HUES64 (cell line): Measurements from ENCODE around the gene CARTPT.

ENCODE experiments used
- H3K27ac ChIP-seq: 2 replicates; pipeline ENCODE4 v1.7.0; 2013; ENCODE audit warnings: low read depth, low read length, inconsistent platforms
- H3K27me3 ChIP-seq: 2 replicates; pipeline ENCODE4 v1.6.1; 2013; ENCODE audit warnings: mild to moderate bottlenecking, low read length; ENCODE audit not compliant: insufficient read depth
- H3K36me3 ChIP-seq: 2 replicates; pipeline ENCODE4 v1.6.1; 2013; ENCODE audit warnings: mild to moderate bottlenecking, low read length; ENCODE audit not compliant: insufficient read depth
- H3K4me1 ChIP-seq: 2 replicates; pipeline ENCODE4 v1.6.1; 2013; ENCODE audit warnings: mild to moderate bottlenecking, low read length, moderate library complexity; ENCODE audit not compliant: insufficient read depth
- H3K4me3 ChIP-seq: 2 replicates; pipeline ENCODE4 v1.5.1; 2013; ENCODE audit warnings: mild to moderate bottlenecking, low read length, moderate library complexity
- H3K9ac ChIP-seq: 2 replicates; pipeline ENCODE4 v1.6.1; 2013; ENCODE audit warnings: mild to moderate bottlenecking, low read depth, low read length
- H3K9me3 ChIP-seq: 2 replicates; pipeline ENCODE4 v1.6.1; 2013; ENCODE audit warnings: low read depth, low read length; ENCODE audit not compliant: insufficient read depth
- WGBS: fragments of 150-250, 120-280 bp; methylation state at CpG from one replicate; pipeline ENCODE4 v1.1.7; 2013; ENCODE audit warnings: missing lambda C conversion rate; 5-methylcytosine and 5-hydroxymethylcytosine counted together

The CARTPT gene

GRCh38 chr5:71699751-71700150 is 19.3 kb upstream of the CARTPT start:
- H3K27ac ChIP-seq = no peak overlapping the region
- no peak overlapping the region for H3K9ac ChIP-seq
- H3K27me3 ChIP-seq = no peaks in the 10 kb centered on the region
- WGBS = no CpG with 5 or more reads among the region's 2 CpGs
- no peaks in the 10 kb centered on the region for H3K9me3 ChIP-seq
- no peaks in the 10 kb centered on the region for H3K36me3 ChIP-seq
- H3K4me3 ChIP-seq = no peak overlapping the region
- H3K4me1 ChIP-seq = peaks cover 6% of the 10 kb centered on the region; the same call in 1 of the 2 replicates

- H3K27me3 ChIP-seq = no peaks in the 10 kb centered on the region
- no peaks in the 10 kb centered on the region for H3K36me3 ChIP-seq
These were observed 18.3 kb upstream of the CARTPT start for GRCh38 chr5:71700803-71701202.

DNA sequence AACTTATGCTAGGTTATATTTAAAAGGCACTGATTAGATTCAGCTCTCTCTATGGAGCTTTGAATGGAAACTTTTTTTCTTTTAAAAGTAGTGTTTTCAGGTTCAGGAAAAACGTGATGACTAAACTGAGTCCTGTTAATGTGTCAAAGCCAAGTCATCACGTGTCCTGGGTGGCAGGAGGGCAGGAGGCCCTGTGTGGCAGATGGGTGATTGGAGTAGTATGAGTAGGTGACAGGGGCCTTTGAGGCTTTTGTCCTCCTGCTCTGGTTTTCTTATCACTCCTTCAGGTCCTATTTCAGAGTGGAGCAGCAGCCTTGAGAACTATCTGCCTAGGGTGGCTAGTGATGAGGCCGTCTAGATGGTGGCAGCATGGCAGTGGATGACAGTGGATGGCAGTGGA is 17.7 kb upstream of the CARTPT start:
- no peaks in the 10 kb centered on the region for H3K27me3 ChIP-seq
- H3K4me1 ChIP-seq = peaks cover 4% of the 10 kb centered on the region; the same call in 1 of the 2 replicates
- H3K36me3 ChIP-seq = no peaks in the 10 kb centered on the region
- no peak overlapping the region for H3K4me3 ChIP-seq
- WGBS = 75% methylated on average over 3 of the region's 3 CpGs
- H3K9ac ChIP-seq = no peak overlapping the region
- H3K27ac ChIP-seq = no peak overlapping the region
- no peaks in the 10 kb centered on the region for H3K9me3 ChIP-seq

More at GRCh38 chr5:71700803-71701202, 18.3 kb upstream of the CARTPT start:
- H3K9me3 ChIP-seq = no peaks in the 10 kb centered on the region
- no peak overlapping the region for H3K9ac ChIP-seq
- peaks cover 4% of the 10 kb centered on the region; the same call in 1 of the 2 replicates for H3K4me1 ChIP-seq
- no peak overlapping the region for H3K27ac ChIP-seq
- no peak overlapping the region for H3K4me3 ChIP-seq

DNA sequence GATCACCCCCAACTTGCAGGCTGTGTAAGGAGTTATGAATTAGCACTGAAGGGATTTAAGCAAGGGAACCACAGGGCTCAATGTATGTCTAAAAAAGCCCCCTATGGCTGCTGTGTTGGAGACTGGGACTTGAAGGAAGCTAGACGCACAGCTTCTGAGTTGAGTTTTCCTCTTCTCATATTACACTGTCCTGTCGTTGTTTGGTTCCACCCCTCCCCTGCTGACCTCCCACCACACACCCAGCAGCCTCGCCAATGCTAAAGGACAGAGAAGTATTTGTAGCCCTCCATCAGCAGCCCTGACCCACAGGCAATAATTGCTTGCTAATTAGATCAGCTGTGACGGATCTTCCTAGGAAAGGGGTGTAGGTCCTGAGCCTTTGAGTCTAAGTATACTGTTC is 15.1 kb upstream of the CARTPT start:
- H3K9me3 ChIP-seq = no peaks in the 10 kb centered on the region
- 21% methylated on average over 4 of the region's 4 CpGs for WGBS
- H3K9ac ChIP-seq = no peak overlapping the region
- no peak overlapping the region for H3K27ac ChIP-seq
- H3K36me3 ChIP-seq = no peaks in the 10 kb centered on the region
- H3K4me3 ChIP-seq = no peak overlapping the region
- no peaks in the 10 kb centered on the region for H3K27me3 ChIP-seq
- H3K4me1 ChIP-seq = peaks cover 4% of the 10 kb centered on the region; the same call in 1 of the 2 replicates

DNA sequence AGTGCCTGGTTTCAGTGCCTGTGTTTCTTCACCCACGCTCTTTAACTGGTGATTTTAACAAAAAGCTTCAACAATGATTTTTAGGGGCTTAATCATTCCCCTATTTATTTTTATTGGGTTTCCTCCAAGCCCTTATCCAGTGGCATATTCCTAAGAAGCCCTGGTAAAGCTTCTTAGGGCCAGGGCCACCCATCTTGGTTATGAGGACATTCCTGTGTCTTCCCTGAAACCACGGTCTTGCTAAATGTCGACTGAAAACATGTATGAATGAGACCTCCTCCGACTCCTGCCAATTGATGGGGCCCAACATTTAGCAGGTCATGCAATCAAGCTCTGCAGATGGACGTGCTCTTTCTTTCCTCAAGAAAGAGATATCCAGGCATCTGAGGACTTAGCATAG is 13.7 kb upstream of the CARTPT start:
- H3K9me3 ChIP-seq = no peaks in the 10 kb centered on the region
- no peaks in the 10 kb centered on the region for H3K36me3 ChIP-seq
- peaks cover 4% of the 10 kb centered on the region; the same call in 1 of the 2 replicates for H3K4me1 ChIP-seq
- H3K9ac ChIP-seq = no peak overlapping the region
- no peak overlapping the region for H3K27ac ChIP-seq
- no peaks in the 10 kb centered on the region for H3K27me3 ChIP-seq
- 88% methylated on average over 5 of the region's 5 CpGs for WGBS
- no peak overlapping the region for H3K4me3 ChIP-seq

DNA sequence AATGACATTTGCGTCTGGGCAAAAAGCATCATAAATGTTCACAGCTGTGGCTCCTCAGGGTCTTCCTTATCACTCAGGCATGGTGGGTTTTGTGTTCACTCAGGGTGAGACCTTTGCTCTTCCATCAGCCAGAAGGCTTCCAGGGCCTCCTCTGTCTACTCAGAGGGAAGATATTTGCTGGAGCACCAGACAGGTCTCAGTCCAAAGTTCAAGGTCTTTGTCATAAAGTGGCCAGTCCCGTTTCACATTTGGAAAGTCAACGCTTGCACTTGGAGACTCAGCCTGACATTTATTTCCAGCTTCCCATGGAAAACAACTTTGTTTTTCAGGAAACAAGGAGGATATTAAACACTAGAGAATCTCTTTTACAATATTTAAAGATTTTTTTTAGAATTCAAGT is 12.2 kb upstream of the CARTPT start:
- no peak overlapping the region for H3K9ac ChIP-seq
- H3K9me3 ChIP-seq = no peaks in the 10 kb centered on the region
- no peaks in the 10 kb centered on the region for H3K36me3 ChIP-seq
- H3K4me1 ChIP-seq = peaks cover 4% of the 10 kb centered on the region; the same call in 1 of the 2 replicates
- no peak overlapping the region for H3K27ac ChIP-seq
- H3K4me3 ChIP-seq = no peak overlapping the region
- 91% methylated on average over 3 of the region's 3 CpGs for WGBS
- no peaks in the 10 kb centered on the region for H3K27me3 ChIP-seq

DNA sequence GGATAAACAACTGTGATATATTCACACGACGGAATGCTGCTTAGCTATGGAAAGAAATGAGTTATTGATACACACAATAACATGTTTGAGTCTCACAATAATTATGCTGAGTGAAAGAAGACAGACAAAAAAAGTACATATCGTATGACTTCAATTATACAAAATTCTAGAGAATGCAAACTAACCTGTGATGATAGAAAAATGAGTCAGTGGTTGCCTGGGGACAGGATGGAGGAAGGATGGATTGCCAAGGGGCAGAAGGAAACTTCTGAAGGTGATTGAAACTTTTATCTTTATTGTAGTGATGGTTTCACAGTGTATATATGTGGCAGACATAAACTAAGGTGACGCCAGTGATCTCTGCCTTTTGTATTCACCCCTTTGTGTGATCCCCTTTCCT is 7.5 kb upstream of the CARTPT start:
- Histone ChIP-seq H3K9me3 (no peaks in the 10 kb centered on the region), H3K36me3 (no peaks in the 10 kb centered on the region), H3K27ac (no peak overlapping the region), H3K4me1 (no peaks in the 10 kb centered on the region), H3K27me3 (peaks cover 14% of the 10 kb centered on the region), H3K9ac (no peak overlapping the region), H3K4me3 (no peak overlapping the region)
- WGBS = 86% methylated on average over 1 of the region's 4 CpGs

DNA sequence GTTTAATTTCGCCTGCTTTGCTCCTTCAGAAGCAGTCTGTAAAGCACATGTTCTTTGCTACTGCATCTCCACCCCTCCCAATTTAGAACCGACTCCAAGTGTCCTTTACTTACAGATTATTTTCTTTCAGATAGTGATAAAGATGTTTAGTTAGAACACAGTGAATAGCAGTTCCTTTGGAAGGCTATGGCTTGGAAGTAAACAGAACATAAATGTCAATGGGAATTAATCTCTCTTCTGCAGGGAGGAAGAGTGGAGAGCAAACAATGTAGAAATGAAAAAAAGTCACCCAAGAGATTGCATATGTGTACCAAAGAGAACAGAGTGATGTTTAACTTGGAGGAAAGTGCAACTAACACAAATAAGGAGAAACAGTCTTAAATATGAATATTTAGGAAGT is 4.2 kb upstream of the CARTPT start:
- H3K9ac ChIP-seq = no peak overlapping the region
- H3K27ac ChIP-seq = no peak overlapping the region
- peaks cover 47% of the 10 kb centered on the region for H3K27me3 ChIP-seq
- no peak overlapping the region for H3K4me3 ChIP-seq
- no peaks in the 10 kb centered on the region for H3K4me1 ChIP-seq
- WGBS = 87% methylated on average over 1 of the region's 2 CpGs
- H3K9me3 ChIP-seq = no peaks in the 10 kb centered on the region
- no peaks in the 10 kb centered on the region for H3K36me3 ChIP-seq

GRCh38 chr5:71727978-71728377 is 8.9 kb downstream of the CARTPT start:
- Histone ChIP-seq H3K27me3 (peaks cover 12% of the 10 kb centered on the region; the same call in 1 of the 2 replicates), H3K27ac (no peak overlapping the region), H3K4me3 (no peak overlapping the region), H3K9me3 (no peaks in the 10 kb centered on the region), H3K36me3 (no peaks in the 10 kb centered on the region), H3K9ac (no peak overlapping the region), H3K4me1 (no peaks in the 10 kb centered on the region)
- 95% methylated on average over 2 of the region's 2 CpGs for WGBS

GRCh38 chr5:71731015-71731414 is 11.9 kb downstream of the CARTPT start:
- no peaks in the 10 kb centered on the region for H3K4me1 ChIP-seq
- H3K9me3 ChIP-seq = no peaks in the 10 kb centered on the region
- no peak overlapping the region for H3K9ac ChIP-seq
- no peaks in the 10 kb centered on the region for H3K36me3 ChIP-seq
- no peak overlapping the region for H3K27ac ChIP-seq
- H3K4me3 ChIP-seq = no peak overlapping the region
- no peaks in the 10 kb centered on the region; the same call in 1 of the 2 replicates for H3K27me3 ChIP-seq

- Histone ChIP-seq H3K9ac (no peak overlapping the region), H3K4me1 (no peaks in the 10 kb centered on the region), H3K4me3 (no peak overlapping the region), H3K27ac (no peak overlapping the region), H3K36me3 (no peaks in the 10 kb centered on the region), H3K27me3 (no peaks in the 10 kb centered on the region; the same call in 1 of the 2 replicates), H3K9me3 (no peaks in the 10 kb centered on the region)
- 93% methylated on average over 1 of the region's 1 CpG for WGBS
These were observed 12.9 kb downstream of the CARTPT start for GRCh38 chr5:71732011-71732410.

- Histone ChIP-seq H3K4me3 (no peak overlapping the region), H3K9ac (no peak overlapping the region), H3K4me1 (no peaks in the 10 kb centered on the region), H3K9me3 (no peaks in the 10 kb centered on the region), H3K36me3 (no peaks in the 10 kb centered on the region), H3K27me3 (no peaks in the 10 kb centered on the region), H3K27ac (no peak overlapping the region)
These were observed 15.1 kb downstream of the CARTPT start for GRCh38 chr5:71734141-71734540.
